ENCODE data around the gene ZCCHC9. TPM values are rescaled to one million over a fixed set of nuclear protein-coding genes. Genes with fewer than 3 reads are reported as not detected.

The ZCCHC9 gene
- total RNA-seq, 1 experiment from 2014 or later, result 32.2 TPM

- H3K9me3 Mint-ChIP-seq, result no peaks in the 10 kb centered on the region
- no peak overlapping the region for H3K4me3 Mint-ChIP-seq
- H4K20me1 ChIP-seq (ENCODE audit: control insufficient read depth, insufficient read depth, insufficient read length), result no peaks in the 10 kb centered on the region
- H2BK5ac ChIP-seq (ENCODE audit: insufficient read length, low read length), result no peak overlapping the region
- no peaks in the 10 kb centered on the region for H3K23me2 ChIP-seq (ENCODE audit: insufficient read length, low read depth, low read length, poor library complexity, severe bottlenecking)
- no peaks in the 10 kb centered on the region for H3K36me3 Mint-ChIP-seq (ENCODE audit: insufficient read depth in 1 of 3, low read depth in 3 of 3)
- no peak overlapping the region for H3K4me2 ChIP-seq (ENCODE audit: insufficient read depth, insufficient read length, low read length)
- no peak overlapping the region for H3K9ac ChIP-seq (ENCODE audit: extremely low read depth, insufficient read length, low read length)
- TF ChIP-seq CTCF (conservative IDR thresholded peaks at IDR 0.05), result no peak
- H2BK120ac ChIP-seq (ENCODE audit: low read depth, low read length, poor library complexity, severe bottlenecking), result no peak overlapping the region
- H2BK20ac ChIP-seq (ENCODE audit: low read depth, low read length, poor library complexity, severe bottlenecking), result no peak overlapping the region
- H4K8ac ChIP-seq (replicated peaks; ENCODE audit: insufficient read length, low read depth, low read length), result no peak overlapping the region
- no peak overlapping the region for H3T11ph ChIP-seq (ENCODE audit: low read length)
- H4K5ac ChIP-seq (ENCODE audit: insufficient read length, low read depth, low read length), result no peak overlapping the region
- H3K23ac ChIP-seq (ENCODE audit: insufficient read length, low read depth, low read length), result no peak overlapping the region
- H2AK5ac ChIP-seq (ENCODE audit: insufficient read length, low read length), result no peak overlapping the region
- no peak overlapping the region for H3K4ac ChIP-seq (ENCODE audit: low read depth, low read length)
- peaks cover 12 to 15% of the 10 kb centered on the region in 2 experiments for H3K4me1 Mint-ChIP-seq
- H3K18ac ChIP-seq (ENCODE audit: insufficient read length, low read depth, low read length), result no peak overlapping the region
- no peaks in the 10 kb centered on the region for H3K9me3 ChIP-seq (ENCODE audit: control insufficient read depth, low read depth, low read length)
- no peak for DNase-seq
- H3K27ac ChIP-seq (ENCODE audit: insufficient read length, low read depth, low read length), result no peak overlapping the region
- no peaks in the 10 kb centered on the region for H3K79me2 ChIP-seq (ENCODE audit: insufficient read depth, low read length)
- H2BK15ac ChIP-seq (ENCODE audit: low read depth, low read length), result no peak overlapping the region
- no peaks in the 10 kb centered on the region; the same call in 1 of the 2 replicates for H3K27me3 Mint-ChIP-seq (ENCODE audit: low read depth)
- no peak overlapping the region for H3K56ac ChIP-seq (ENCODE audit: insufficient read length, low read depth, low read length)
- no peak overlapping the region for H3K27ac Mint-ChIP-seq
- no CpG with 5 or more reads among the region's 11 CpGs for WGBS (ENCODE audit: extremely low coverage, insufficient read length, low lambda C conversion rate)
- no peak overlapping the region; the same call in 1 of the 2 replicates for H3K14ac ChIP-seq (ENCODE audit: insufficient read depth, low read length)
- H3K79me1 ChIP-seq (ENCODE audit: insufficient read depth, low read depth, low read length, poor library complexity, severe bottlenecking), result no peaks in the 10 kb centered on the region
- H3K27me3 ChIP-seq (ENCODE audit: insufficient read depth, low read length), result no peaks in the 10 kb centered on the region
- H4K91ac ChIP-seq (ENCODE audit: insufficient read length, low read depth, low read length), result no peak overlapping the region
- no peaks in the 10 kb centered on the region for H3K4me1 ChIP-seq (ENCODE audit: insufficient read depth, low read length)
- H2AFZ ChIP-seq (ENCODE audit: low read length), result no peak overlapping the region
- no peak overlapping the region for H2BK12ac ChIP-seq (ENCODE audit: insufficient read length, low read depth, low read length)
Observed at GRCh38 chr5:81355291-81356251, 54.2 kb downstream of the ZCCHC9 start.

Data from H9 (cell line).